ENCODE results near the gene NEK10.

The NEK10 gene

DNA sequence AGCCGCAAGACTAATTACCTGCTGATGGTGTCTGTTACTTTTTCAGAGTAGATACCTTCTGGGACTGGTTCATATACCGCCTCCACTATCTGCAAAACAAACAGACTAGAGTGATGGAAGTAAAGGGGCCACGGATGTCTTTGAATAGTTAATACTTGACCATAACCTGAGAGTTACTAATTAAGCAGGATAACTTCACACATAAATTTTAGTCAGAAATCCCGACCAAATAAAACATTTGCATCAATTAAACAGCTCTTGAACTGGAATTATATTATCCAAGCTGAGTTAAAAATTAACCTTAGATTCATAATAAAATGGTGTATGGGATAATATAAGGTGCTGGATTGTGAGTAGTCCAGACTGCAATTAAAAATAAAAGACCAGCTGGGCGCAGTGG, 167.7 kb downstream of the NEK10 start:
- Mint-ChIP-seq H3K4me3 (no peak overlapping the region), H3K36me3 (ENCODE audit: low read depth) (no peaks in the 10 kb centered on the region), H3K27ac (no peak overlapping the region), H3K9me3 (peaks cover 20% of the 10 kb centered on the region), H3K27me3 (ENCODE audit: low read depth, poor library complexity) (no peaks in the 10 kb centered on the region), H3K4me1 (no peaks in the 10 kb centered on the region)
- TF ChIP-seq, protein P1, sequence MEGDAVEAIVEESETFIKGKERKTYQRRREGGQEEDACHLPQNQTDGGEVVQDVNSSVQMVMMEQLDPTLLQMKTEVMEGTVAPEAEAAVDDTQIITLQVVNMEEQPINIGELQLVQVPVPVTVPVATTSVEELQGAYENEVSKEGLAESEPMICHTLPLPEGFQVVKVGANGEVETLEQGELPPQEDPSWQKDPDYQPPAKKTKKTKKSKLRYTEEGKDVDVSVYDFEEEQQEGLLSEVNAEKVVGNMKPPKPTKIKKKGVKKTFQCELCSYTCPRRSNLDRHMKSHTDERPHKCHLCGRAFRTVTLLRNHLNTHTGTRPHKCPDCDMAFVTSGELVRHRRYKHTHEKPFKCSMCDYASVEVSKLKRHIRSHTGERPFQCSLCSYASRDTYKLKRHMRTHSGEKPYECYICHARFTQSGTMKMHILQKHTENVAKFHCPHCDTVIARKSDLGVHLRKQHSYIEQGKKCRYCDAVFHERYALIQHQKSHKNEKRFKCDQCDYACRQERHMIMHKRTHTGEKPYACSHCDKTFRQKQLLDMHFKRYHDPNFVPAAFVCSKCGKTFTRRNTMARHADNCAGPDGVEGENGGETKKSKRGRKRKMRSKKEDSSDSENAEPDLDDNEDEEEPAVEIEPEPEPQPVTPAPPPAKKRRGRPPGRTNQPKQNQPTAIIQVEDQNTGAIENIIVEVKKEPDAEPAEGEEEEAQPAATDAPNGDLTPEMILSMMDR (IDR thresholded peaks at IDR 0.05) = no peak
- DNase-seq = no peak

DNA sequence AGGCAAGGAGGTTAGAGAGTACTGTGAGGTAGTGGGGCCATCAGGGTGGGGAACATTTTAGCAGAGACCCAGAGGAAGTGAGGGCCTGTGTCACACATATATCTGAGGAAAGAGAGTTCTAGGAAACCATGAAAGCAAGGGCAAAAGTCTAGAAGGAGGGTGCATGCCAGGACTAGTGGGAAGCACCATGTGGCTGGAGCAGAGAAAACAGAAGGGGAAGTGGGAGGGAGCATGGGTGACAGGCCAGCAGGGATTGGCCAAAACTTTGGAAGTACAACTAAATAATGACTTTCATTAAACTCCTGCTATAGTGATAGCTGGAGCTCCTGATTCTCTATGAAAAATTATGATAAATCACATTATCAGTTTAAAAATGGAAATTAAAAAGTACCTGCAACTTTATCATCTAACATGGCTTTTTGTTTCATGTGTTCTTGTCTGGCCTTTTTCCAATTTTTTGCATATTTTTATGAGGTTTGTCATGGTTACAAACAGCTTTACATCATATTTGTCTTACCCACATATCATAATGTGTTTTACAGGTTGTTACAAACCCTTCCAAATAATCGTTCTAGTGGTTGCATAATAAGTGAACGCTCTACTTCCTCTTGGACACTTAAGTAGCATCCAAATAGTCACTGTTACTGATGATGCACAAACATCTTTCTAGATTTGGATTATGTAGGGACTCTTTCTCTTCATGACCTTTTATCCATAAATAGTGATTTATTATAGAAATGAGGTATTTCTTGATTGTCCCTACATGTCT, 168.3 kb downstream of the NEK10 start:
- Mint-ChIP-seq H3K4me1 (no peaks in the 10 kb centered on the region), H3K36me3 (ENCODE audit: low read depth) (no peaks in the 10 kb centered on the region), H3K27ac (no peak overlapping the region), H3K27me3 (ENCODE audit: low read depth, poor library complexity) (no peaks in the 10 kb centered on the region), H3K9me3 (peaks cover 26% of the 10 kb centered on the region), H3K4me3 (no peak overlapping the region)
- DNase-seq = no peak
- TF ChIP-seq, protein P1 (IDR thresholded peaks at IDR 0.05) = no peak

DNA sequence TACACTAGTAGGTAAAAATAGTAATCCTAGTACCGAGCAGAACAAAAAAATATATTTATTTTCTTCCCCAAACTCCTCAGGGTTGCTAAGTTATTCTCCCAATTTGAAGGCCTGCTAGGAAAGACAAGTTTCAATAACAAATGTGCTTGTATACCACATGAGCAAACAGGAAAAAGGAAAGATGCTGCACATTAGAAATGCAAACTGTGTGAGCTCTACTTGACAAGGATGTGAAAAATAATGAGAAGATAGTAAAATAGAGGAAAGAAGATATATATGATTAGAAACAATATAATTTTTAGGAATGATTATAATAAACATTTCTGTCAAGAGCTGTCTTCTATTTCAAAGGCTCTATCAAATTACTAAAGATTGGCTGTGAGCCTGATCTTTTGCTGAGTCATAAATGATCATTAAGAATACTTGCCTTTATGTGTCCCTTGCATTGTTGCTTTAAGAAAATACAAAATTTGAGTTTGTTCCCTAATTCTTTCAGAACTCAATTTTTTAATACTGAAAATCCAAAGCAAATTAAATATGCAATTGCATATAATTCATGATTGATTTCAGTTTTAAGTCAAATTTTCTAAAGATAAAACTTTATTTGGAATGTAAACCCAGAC, 174.2 kb downstream of the NEK10 start:
- H3K27ac Mint-ChIP-seq = no peak overlapping the region
- H3K27me3 Mint-ChIP-seq (ENCODE audit: low read depth, poor library complexity) = no peaks in the 10 kb centered on the region
- H3K36me3 Mint-ChIP-seq (ENCODE audit: low read depth) = no peaks in the 10 kb centered on the region
- TF ChIP-seq, protein P1 (IDR thresholded peaks at IDR 0.05) = no peak
- no peak overlapping the region for H3K4me3 Mint-ChIP-seq
- no peak for DNase-seq
- H3K4me1 Mint-ChIP-seq = no peaks in the 10 kb centered on the region
- H3K9me3 Mint-ChIP-seq = peaks cover 22% of the 10 kb centered on the region

DNA sequence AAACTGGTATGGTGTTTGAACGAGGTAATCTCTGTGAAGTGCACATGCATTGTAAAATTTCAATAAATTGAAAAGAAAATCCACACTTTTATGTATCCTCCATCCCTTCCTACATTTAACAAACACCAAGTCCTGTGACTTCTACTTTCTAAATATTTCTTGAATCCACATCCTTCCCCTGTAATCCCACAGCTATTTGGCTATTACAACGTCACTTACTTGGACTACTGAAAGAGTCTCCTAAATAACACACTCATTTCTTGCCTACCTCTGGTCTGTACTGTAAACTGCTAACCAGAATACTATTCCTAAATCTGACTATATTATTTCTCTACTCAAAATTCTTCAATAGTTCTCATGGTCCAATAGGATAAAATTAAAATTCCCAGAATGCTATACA, 176.1 kb downstream of the NEK10 start:
- TF ChIP-seq, protein P1 (IDR thresholded peaks at IDR 0.05) = no peak
- Mint-ChIP-seq H3K9me3 (peaks cover 17% of the 10 kb centered on the region), H3K27me3 (ENCODE audit: low read depth, poor library complexity) (peaks cover under 1% of the 10 kb centered on the region), H3K36me3 (ENCODE audit: low read depth) (no peaks in the 10 kb centered on the region), H3K4me3 (no peak overlapping the region), H3K27ac (no peak overlapping the region), H3K4me1 (no peaks in the 10 kb centered on the region)
- no peak for DNase-seq

DNA sequence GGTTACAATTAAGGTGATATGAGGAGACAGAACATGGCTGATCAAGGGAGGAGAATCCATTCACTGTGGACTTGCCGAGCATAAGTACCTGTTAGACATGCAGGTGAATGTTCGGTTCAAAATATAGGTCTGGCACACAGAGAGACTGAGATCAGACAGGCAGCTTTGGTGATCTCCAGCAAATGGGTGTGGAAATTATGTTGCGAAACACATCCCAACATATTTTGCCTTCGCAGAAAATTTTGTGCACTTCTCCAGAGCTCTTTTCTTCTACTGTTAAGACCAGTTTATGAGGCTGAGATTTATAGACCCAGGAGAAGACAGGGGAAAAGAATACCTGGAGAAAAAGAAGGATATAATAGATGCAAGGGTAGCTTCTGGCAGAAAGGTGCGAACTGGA, 183.2 kb downstream of the NEK10 start:
- TF ChIP-seq, protein P1 (IDR thresholded peaks at IDR 0.05) = no peak
- Mint-ChIP-seq H3K27ac (no peak overlapping the region), H3K27me3 (ENCODE audit: low read depth, poor library complexity) (peaks cover 2% of the 10 kb centered on the region), H3K36me3 (ENCODE audit: low read depth) (no peaks in the 10 kb centered on the region), H3K4me1 (no peaks in the 10 kb centered on the region), H3K4me3 (no peak overlapping the region), H3K9me3 (no peaks in the 10 kb centered on the region)
- no peak for DNase-seq
